Caco-2 (cell line): ENCODE data around the gene PWP1. TPM values are rescaled to one million over a fixed set of nuclear protein-coding genes. Genes with fewer than 3 reads are reported as not detected.
A peak's percentile ranks its signal among the peaks of the same experiment; 100 is the strongest.
"Not testable (repeated sequence)": the region's sequence is repeated elsewhere in the genome, so short reads cannot be mapped to it uniquely, and the experiment has no call there.

ENCODE experiments used
- BruUV-seq: library from RNA; stranded (reverse); fragments of 400-500 nt; replicated peaks from 2 replicates; lab custom pipeline; 2021; lab: Mats Ljungman, UMichigan
- CTCF ChIA-PET: fragments of 300-600 bp; sonication (Branson Sonifier 250); formaldehyde crosslinking; loops from one replicate; lab custom pipeline; 2022; ENCODE audit warnings: antibody characterized with exemption; lab: Charles Lee
- POLR2A ChIA-PET: fragments of 300-600 bp; sonication (Branson Sonifier 250); formaldehyde crosslinking; loops from one replicate; lab custom pipeline; 2022; ENCODE audit warnings: antibody characterized with exemption; lab: Charles Lee
- DNase-seq, 2 experiments: peaks; one replicate each; pipeline versions ENCODE4 v3.0.0 to v3.0.0-alpha.2; 2020 to 2022
- H3K27me3 ChIP-seq: replicated peaks from 2 replicates; pipeline ENCODE4 v1.6.0; 2011; ENCODE audit warnings: low read length; ENCODE audit not compliant: control insufficient read depth, insufficient read depth
- H3K36me3 ChIP-seq: 2 replicates; pipeline ENCODE4 v1.5.1; 2011; ENCODE audit warnings: low read length; ENCODE audit not compliant: control insufficient read depth, insufficient read depth
- H3K4me1 ChIP-seq: fragments of 250-450 bp; sonication (Bioruptor Pico); 2 replicates; pipeline ENCODE4 v1.5.1; 2020; ENCODE audit warnings: mild to moderate bottlenecking
- H3K4me3 ChIP-seq: 2 replicates; pipeline ENCODE4 v1.5.1; 2011; ENCODE audit warnings: low read depth, mild to moderate bottlenecking, control low read depth, low read length
- H3K9me3 ChIP-seq: fragments of 250-450 bp; sonication (Bioruptor Pico); 2 replicates; pipeline ENCODE4 v1.5.1; 2020; ENCODE audit warnings: mild to moderate bottlenecking, moderate library complexity
- H3K27ac Mint-ChIP-seq: one replicate; pipeline ENCODE4 v1.8.0; 2022; ENCODE audit warnings: mixed read lengths; ENCODE audit not compliant: unreplicated experiment
- H3K27me3 Mint-ChIP-seq: one replicate; pipeline ENCODE4 v1.8.0; 2022; ENCODE audit warnings: mixed read lengths; ENCODE audit not compliant: insufficient read depth, unreplicated experiment
- H3K36me3 Mint-ChIP-seq: one replicate; pipeline ENCODE4 v1.8.0; 2022; ENCODE audit warnings: mild to moderate bottlenecking, mixed read lengths; ENCODE audit not compliant: insufficient read depth, unreplicated experiment
- H3K4me1 Mint-ChIP-seq: one replicate; pipeline ENCODE4 v1.8.0; 2022; ENCODE audit warnings: low read depth, mixed read lengths; ENCODE audit not compliant: unreplicated experiment
- H3K4me3 Mint-ChIP-seq: one replicate; pipeline ENCODE4 v1.8.0; 2022; ENCODE audit warnings: mild to moderate bottlenecking, moderate library complexity, mixed read lengths; ENCODE audit not compliant: unreplicated experiment
- H3K9me3 Mint-ChIP-seq: one replicate; pipeline ENCODE4 v1.8.0; 2022; ENCODE audit warnings: mixed read lengths; ENCODE audit not compliant: unreplicated experiment
- CTCF ChIP-seq, 2 experiments: fragments of 200-600 bp in 1 of 2; IDR thresholded peaks; 1 replicate in 1 of 2; 2 replicates in 1 of 2; pipeline versions ENCODE4 v1.5.1 to v1.8.0; 2011 to 2022; ENCODE audit warnings: antibody characterized with exemption in 1 of 2, control low read depth in 1 of 2, inconsistent platforms in 1 of 2, low read depth in 1 of 2, low read length in 1 of 2, mild to moderate bottlenecking in 1 of 2, moderate library complexity in 1 of 2; ENCODE audit not compliant: insufficient read depth in 1 of 2, severe bottlenecking in 1 of 2, unreplicated experiment in 1 of 2
- intact Hi-C: fragments of 100-400 bp; cut with micrococcal nuclease; formaldehyde crosslinking; loops from one replicate; pipeline ENCODE4 v1.10.0; 2022; ENCODE audit not compliant: unreplicated experiment
- total RNA-seq: library from RNA; stranded (reverse); gene quantifications from 2 replicates; pipeline ENCODE4 v1.2.3, GENCODE V29; 2022

The PWP1 gene
- total RNA-seq, 1 experiment from 2014 or later, result 44.6 TPM

DNA sequence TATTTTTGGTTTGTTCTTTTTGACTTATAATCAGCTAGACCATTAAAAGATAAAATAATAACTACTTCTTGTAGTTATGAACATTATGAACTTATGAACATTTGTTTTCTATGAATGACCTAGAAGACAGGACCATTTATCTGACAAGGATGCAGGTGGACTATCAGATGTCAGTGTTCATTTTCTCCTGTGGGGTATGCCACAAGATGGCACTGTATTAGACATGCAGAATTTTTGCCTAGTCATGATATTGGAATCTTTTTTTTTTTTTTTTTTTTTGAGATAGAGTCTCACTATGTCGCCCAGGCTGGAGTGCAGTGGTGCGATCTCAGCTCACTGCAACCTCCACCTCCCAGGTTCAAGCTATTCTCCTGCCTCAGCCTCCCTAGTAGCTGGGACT, 10.2 kb downstream of the PWP1 start:
- H3K9me3 ChIP-seq, CTCF ChIA-PET, H3K27me3 Mint-ChIP-seq, H3K27ac Mint-ChIP-seq, H3K36me3 ChIP-seq, POLR2A ChIA-PET, BruUV-seq, H3K4me1 ChIP-seq, H3K27me3 ChIP-seq, H3K9me3 Mint-ChIP-seq, H3K4me3 Mint-ChIP-seq, H3K4me3 ChIP-seq, H3K4me1 Mint-ChIP-seq: not testable (repeated sequence)
- intact Hi-C loops, result loop anchor here (1.0 kb wide), 1 partner anchor 190 kb away; no protein-coding TSS in a partner anchor
- DNase-seq, result peak in 1 of 2 experiments; percentile 16
- H3K36me3 Mint-ChIP-seq, result peaks cover 70% of the 10 kb centered on the region
- peak; percentile 25 to 37 for TF ChIP-seq CTCF (IDR thresholded peaks at IDR 0.05; ENCODE audit: insufficient read depth in 1 of 2, low read depth in 1 of 2, low read length in 1 of 2, severe bottlenecking in 1 of 2, unreplicated experiment in 1 of 2)

GRCh38 chr12:107702106-107702505, 16.5 kb downstream of the PWP1 start:
- no TSS peak for BruUV-seq
- H3K4me3 Mint-ChIP-seq, result no peak overlapping the region
- no peaks in the 10 kb centered on the region for H3K4me1 Mint-ChIP-seq
- Histone ChIP-seq H3K4me1 (no peaks in the 10 kb centered on the region), H3K27me3 (no peaks in the 10 kb centered on the region), H3K36me3 (0 out of 2 replicates have a peak, but pooled peaks cover 1% of the 10 kb centered on the region), H3K4me3 (no peak overlapping the region), H3K9me3 (no peaks in the 10 kb centered on the region)
- DNase-seq, result no peak
- H3K27ac Mint-ChIP-seq, result no peak overlapping the region
- no peaks in the 10 kb centered on the region for H3K9me3 Mint-ChIP-seq
- no peak for TF ChIP-seq CTCF (IDR thresholded peaks at IDR 0.05; ENCODE audit: insufficient read depth in 1 of 2, low read depth in 1 of 2, low read length in 1 of 2, severe bottlenecking in 1 of 2, unreplicated experiment in 1 of 2)
- no peaks in the 10 kb centered on the region for H3K27me3 Mint-ChIP-seq
- intact Hi-C loops, result no loop called here
- H3K36me3 Mint-ChIP-seq, result peaks cover 73% of the 10 kb centered on the region
- CTCF ChIA-PET, result no interaction called here
- POLR2A ChIA-PET, result no interaction called here

DNA sequence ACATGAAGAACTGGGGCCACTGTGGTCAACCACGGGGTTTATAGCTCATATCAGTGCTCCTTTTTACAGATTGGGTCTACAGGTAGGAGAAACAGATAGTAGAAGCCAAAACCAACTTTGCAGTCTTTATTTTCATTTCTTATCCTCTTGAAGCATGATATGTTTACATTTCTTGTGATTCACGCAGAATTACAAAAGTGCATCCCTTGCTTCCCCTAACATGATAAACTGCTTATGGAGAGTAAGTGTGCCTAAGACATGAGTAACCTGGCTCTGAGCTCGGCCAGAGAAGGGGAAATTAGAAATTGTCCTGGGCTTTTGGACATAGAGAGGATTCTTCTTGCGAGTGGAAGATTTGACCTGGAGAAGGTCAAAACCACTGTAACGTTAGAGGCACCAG, 18.4 kb downstream of the PWP1 start:
- Mint-ChIP-seq H3K27ac (no peak overlapping the region), H3K36me3 (peaks cover 79% of the 10 kb centered on the region), H3K27me3 (no peaks in the 10 kb centered on the region), H3K9me3 (no peaks in the 10 kb centered on the region), H3K4me1 (no peaks in the 10 kb centered on the region), H3K4me3 (no peak overlapping the region)
- BruUV-seq, result no TSS peak
- intact Hi-C loops, result no loop called here
- no peaks in the 10 kb centered on the region for H3K4me1 ChIP-seq
- no peaks in the 10 kb centered on the region for H3K9me3 ChIP-seq
- H3K36me3 ChIP-seq, result no peaks in the 10 kb centered on the region; the same call in 1 of the 2 replicates
- CTCF ChIA-PET, result no interaction called here
- H3K4me3 ChIP-seq, result no peak overlapping the region
- no peaks in the 10 kb centered on the region for H3K27me3 ChIP-seq
- no peak for DNase-seq
- POLR2A ChIA-PET, result no interaction called here
- no peak for TF ChIP-seq CTCF (IDR thresholded peaks at IDR 0.05; ENCODE audit: insufficient read depth in 1 of 2, low read depth in 1 of 2, low read length in 1 of 2, severe bottlenecking in 1 of 2, unreplicated experiment in 1 of 2)

DNA sequence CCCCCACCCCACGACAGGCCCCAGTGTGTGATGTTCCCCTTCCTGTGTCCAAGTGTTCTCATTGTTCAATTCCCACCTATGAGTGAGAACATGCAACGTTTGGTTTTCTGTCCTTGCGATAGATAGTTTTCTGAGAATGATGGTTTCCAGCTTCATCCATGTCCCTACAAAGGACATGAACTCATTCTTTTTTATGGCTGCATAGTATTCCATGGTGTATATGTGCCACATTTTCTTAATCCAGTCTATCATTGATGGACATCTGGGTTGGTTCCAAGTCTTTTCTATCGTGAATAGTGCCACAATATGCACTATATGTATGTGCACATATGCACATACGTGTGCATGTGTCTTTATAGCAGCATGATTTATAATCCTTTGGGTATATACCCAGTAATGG, 19.9 kb downstream of the PWP1 start:
- DNase-seq, H3K4me3 Mint-ChIP-seq, H3K27me3 ChIP-seq, CTCF ChIA-PET, H3K9me3 ChIP-seq, H3K4me1 Mint-ChIP-seq, H3K4me3 ChIP-seq, H3K36me3 ChIP-seq, H3K4me1 ChIP-seq, H3K27ac Mint-ChIP-seq, BruUV-seq, H3K9me3 Mint-ChIP-seq, H3K27me3 Mint-ChIP-seq, intact Hi-C loops, POLR2A ChIA-PET: not testable (repeated sequence)
- peaks cover 77% of the 10 kb centered on the region for H3K36me3 Mint-ChIP-seq
